ENCODE measurements around the gene USP12. TPM values are rescaled to one million over a fixed set of nuclear protein-coding genes. Genes with fewer than 3 reads are reported as not detected.

The USP12 gene
- total RNA-seq, 1 experiment from 2014 or later: 26.1 TPM

DNA sequence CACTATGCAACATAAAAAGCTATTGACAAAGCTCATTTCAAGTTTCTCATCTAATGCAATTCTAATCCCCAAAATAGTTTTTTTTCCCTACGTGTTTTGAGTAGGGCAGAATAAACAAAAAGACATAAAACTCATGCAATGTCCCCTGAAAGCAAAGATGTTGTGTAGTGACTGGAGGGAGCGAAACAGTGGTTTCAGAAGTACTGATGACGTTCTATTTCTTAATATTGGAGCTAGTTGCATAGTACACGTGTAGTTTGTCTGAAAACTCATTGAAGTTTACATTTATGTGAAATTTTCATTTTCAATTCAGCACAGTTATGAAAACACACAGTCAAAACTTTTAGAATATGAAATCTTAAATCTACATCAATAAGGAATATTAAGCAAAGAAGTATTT lies 31.6 kb downstream of the USP12 start:
- Mint-ChIP-seq H3K27me3 (ENCODE audit: low read depth) (no peaks in the 10 kb centered on the region), H3K27ac (no peak overlapping the region), H3K36me3 (peaks cover 32% of the 10 kb centered on the region), H3K9me3 (peaks cover 26% of the 10 kb centered on the region), H3K4me3 (no peak overlapping the region), H3K4me1 (peaks cover 34% of the 10 kb centered on the region)
- TF ChIP-seq PRRX2 (CRISPR knock-in tag; IDR thresholded peaks at IDR 0.05) (no peak), SOX15 (CRISPR knock-in tag; IDR thresholded peaks at IDR 0.05) (no peak), ZNF423 (CRISPR knock-in tag; IDR thresholded peaks at IDR 0.05) (no peak), SP1 (CRISPR knock-in tag; conservative IDR thresholded peaks at IDR 0.05) (no peak), TEAD4 (CRISPR knock-in tag; IDR thresholded peaks at IDR 0.05) (no peak), CBFB (CRISPR knock-in tag; IDR thresholded peaks at IDR 0.05; ENCODE audit: low read depth) (no peak), HMGA2 (CRISPR knock-in tag; IDR thresholded peaks at IDR 0.05) (no peak), RELA (CRISPR knock-in tag; IDR thresholded peaks at IDR 0.05; ENCODE audit: borderline replicate concordance) (no peak), GRHL2 (CRISPR knock-in tag; IDR thresholded peaks at IDR 0.05; ENCODE audit: insufficient replicate concordance, severe bottlenecking) (no peak), NR2C2 (CRISPR knock-in tag; IDR thresholded peaks at IDR 0.05) (no peak)
- TF ChIP-seq, protein P1, sequence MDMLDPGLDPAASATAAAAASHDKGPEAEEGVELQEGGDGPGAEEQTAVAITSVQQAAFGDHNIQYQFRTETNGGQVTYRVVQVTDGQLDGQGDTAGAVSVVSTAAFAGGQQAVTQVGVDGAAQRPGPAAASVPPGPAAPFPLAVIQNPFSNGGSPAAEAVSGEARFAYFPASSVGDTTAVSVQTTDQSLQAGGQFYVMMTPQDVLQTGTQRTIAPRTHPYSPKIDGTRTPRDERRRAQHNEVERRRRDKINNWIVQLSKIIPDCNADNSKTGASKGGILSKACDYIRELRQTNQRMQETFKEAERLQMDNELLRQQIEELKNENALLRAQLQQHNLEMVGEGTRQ (CRISPR knock-in tag; IDR thresholded peaks at IDR 0.05): no peak
- TF ChIP-seq, protein P2, sequence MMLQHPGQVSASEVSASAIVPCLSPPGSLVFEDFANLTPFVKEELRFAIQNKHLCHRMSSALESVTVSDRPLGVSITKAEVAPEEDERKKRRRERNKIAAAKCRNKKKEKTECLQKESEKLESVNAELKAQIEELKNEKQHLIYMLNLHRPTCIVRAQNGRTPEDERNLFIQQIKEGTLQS (CRISPR knock-in tag; conservative IDR thresholded peaks at IDR 0.05): no peak
- TF ChIP-seq, protein P3, sequence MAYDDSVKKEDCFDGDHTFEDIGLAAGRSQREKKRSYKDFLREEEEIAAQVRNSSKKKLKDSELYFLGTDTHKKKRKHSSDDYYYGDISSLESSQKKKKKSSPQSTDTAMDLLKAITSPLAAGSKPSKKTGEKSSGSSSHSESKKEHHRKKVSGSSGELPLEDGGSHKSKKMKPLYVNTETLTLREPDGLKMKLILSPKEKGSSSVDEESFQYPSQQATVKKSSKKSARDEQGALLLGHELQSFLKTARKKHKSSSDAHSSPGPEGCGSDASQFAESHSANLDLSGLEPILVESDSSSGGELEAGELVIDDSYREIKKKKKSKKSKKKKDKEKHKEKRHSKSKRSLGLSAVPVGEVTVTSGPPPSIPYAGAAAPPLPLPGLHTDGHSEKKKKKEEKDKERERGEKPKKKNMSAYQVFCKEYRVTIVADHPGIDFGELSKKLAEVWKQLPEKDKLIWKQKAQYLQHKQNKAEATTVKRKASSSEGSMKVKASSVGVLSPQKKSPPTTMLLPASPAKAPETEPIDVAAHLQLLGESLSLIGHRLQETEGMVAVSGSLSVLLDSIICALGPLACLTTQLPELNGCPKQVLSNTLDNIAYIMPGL (CRISPR knock-in tag; IDR thresholded peaks at IDR 0.05): no peak
- TF ChIP-seq, protein P4, sequence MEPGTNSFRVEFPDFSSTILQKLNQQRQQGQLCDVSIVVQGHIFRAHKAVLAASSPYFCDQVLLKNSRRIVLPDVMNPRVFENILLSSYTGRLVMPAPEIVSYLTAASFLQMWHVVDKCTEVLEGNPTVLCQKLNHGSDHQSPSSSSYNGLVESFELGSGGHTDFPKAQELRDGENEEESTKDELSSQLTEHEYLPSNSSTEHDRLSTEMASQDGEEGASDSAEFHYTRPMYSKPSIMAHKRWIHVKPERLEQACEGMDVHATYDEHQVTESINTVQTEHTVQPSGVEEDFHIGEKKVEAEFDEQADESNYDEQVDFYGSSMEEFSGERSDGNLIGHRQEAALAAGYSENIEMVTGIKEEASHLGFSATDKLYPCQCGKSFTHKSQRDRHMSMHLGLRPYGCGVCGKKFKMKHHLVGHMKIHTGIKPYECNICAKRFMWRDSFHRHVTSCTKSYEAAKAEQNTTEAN (CRISPR knock-in tag; IDR thresholded peaks at IDR 0.05): no peak
- TF ChIP-seq, protein P5, sequence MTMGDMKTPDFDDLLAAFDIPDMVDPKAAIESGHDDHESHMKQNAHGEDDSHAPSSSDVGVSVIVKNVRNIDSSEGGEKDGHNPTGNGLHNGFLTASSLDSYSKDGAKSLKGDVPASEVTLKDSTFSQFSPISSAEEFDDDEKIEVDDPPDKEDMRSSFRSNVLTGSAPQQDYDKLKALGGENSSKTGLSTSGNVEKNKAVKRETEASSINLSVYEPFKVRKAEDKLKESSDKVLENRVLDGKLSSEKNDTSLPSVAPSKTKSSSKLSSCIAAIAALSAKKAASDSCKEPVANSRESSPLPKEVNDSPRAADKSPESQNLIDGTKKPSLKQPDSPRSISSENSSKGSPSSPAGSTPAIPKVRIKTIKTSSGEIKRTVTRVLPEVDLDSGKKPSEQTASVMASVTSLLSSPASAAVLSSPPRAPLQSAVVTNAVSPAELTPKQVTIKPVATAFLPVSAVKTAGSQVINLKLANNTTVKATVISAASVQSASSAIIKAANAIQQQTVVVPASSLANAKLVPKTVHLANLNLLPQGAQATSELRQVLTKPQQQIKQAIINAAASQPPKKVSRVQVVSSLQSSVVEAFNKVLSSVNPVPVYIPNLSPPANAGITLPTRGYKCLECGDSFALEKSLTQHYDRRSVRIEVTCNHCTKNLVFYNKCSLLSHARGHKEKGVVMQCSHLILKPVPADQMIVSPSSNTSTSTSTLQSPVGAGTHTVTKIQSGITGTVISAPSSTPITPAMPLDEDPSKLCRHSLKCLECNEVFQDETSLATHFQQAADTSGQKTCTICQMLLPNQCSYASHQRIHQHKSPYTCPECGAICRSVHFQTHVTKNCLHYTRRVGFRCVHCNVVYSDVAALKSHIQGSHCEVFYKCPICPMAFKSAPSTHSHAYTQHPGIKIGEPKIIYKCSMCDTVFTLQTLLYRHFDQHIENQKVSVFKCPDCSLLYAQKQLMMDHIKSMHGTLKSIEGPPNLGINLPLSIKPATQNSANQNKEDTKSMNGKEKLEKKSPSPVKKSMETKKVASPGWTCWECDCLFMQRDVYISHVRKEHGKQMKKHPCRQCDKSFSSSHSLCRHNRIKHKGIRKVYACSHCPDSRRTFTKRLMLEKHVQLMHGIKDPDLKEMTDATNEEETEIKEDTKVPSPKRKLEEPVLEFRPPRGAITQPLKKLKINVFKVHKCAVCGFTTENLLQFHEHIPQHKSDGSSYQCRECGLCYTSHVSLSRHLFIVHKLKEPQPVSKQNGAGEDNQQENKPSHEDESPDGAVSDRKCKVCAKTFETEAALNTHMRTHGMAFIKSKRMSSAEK (CRISPR knock-in tag; IDR thresholded peaks at IDR 0.05; ENCODE audit: borderline replicate concordance): no peak
- TF ChIP-seq, protein P6, sequence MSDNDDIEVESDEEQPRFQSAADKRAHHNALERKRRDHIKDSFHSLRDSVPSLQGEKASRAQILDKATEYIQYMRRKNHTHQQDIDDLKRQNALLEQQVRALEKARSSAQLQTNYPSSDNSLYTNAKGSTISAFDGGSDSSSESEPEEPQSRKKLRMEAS (CRISPR knock-in tag; IDR thresholded peaks at IDR 0.05): no peak
- TF ChIP-seq, protein P7, sequence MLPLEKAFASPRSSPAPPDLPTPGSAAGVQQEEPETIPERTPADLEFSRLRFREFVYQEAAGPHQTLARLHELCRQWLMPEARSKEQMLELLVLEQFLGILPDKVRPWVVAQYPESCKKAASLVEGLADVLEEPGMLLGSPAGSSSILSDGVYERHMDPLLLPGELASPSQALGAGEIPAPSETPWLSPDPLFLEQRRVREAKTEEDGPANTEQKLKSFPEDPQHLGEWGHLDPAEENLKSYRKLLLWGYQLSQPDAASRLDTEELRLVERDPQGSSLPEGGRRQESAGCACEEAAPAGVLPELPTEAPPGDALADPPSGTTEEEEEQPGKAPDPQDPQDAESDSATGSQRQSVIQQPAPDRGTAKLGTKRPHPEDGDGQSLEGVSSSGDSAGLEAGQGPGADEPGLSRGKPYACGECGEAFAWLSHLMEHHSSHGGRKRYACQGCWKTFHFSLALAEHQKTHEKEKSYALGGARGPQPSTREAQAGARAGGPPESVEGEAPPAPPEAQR (CRISPR knock-in tag; IDR thresholded peaks at IDR 0.05): no peak
- no peak for DNase-seq (ENCODE audit: low spot score)
- ChIA-PET CTCF (interaction anchor here (0.6 kb wide), 1 partner anchor 267 kb away, joined by 3 read pairs; no protein-coding TSS in a partner anchor), POLR2A (no interaction called here)
- ATAC-seq: no peak
